ENCODE measurements around the gene GOLT1A.

The GOLT1A gene

GRCh38 chr1:204190212-204191211 lies 23.3 kb downstream of the GOLT1A start:
- DNase-seq, result no peak

- DNase-seq, result no peak
Measured at GRCh38 chr1:204188959-204189639, 24.7 kb downstream of the GOLT1A start.

GRCh38 chr1:204186597-204186996 lies 27.2 kb downstream of the GOLT1A start:
- no peak for DNase-seq

- DNase-seq, result no peak
Measured at GRCh38 chr1:204181116-204181515, 32.7 kb downstream of the GOLT1A start.

GRCh38 chr1:204180133-204180532 lies 33.7 kb downstream of the GOLT1A start:
- no peak for DNase-seq

GRCh38 chr1:204178487-204179281 lies 35.1 kb downstream of the GOLT1A start:
- DNase-seq, result no peak

- no peak for DNase-seq
Measured at GRCh38 chr1:204177133-204177532, 36.7 kb downstream of the GOLT1A start.

GRCh38 chr1:204176049-204176448 lies 37.7 kb downstream of the GOLT1A start:
- no peak for DNase-seq

- DNase-seq, result no peak
Measured at GRCh38 chr1:204174958-204175357, 38.8 kb downstream of the GOLT1A start.

- DNase-seq, result no peak
Measured at GRCh38 chr1:204172404-204173029, 41.3 kb downstream of the GOLT1A start.

- DNase-seq, result no peak
Measured at GRCh38 chr1:204171751-204172178, 42.0 kb downstream of the GOLT1A start.

GRCh38 chr1:204170494-204171155 lies 43.2 kb downstream of the GOLT1A start:
- no peak for DNase-seq

- DNase-seq, result no peak
Measured at GRCh38 chr1:204169858-204170257, 43.9 kb downstream of the GOLT1A start.

- DNase-seq, result no peak
Measured at GRCh38 chr1:204167730-204168129, 46.1 kb downstream of the GOLT1A start.

- no peak for DNase-seq
Measured at GRCh38 chr1:204166219-204166618, 47.6 kb downstream of the GOLT1A start, which contains the start of gene REN. Gene REN, minus strand, starts transcription at chr1:204166337. Its CDS starts 44 bp downstream, at chr1:204166293.

GRCh38 chr1:204162494-204163074 lies 51.2 kb downstream of the GOLT1A start:
- peak; percentile 71 for DNase-seq

- DNase-seq, result no peak
Measured at GRCh38 chr1:204161609-204162493, 51.9 kb downstream of the GOLT1A start.

- no peak for DNase-seq
Measured at GRCh38 chr1:204157962-204158361, 55.8 kb downstream of the GOLT1A start.

GRCh38 chr1:204155881-204156280 lies 57.9 kb downstream of the GOLT1A start:
- no peak for DNase-seq

- no peak for DNase-seq
Measured at GRCh38 chr1:204154568-204155255, 59.1 kb downstream of the GOLT1A start.

Data from T-helper 9 cell (primary cell).